Esophagus muscularis mucosa (tissue), 4 donors: Measurements from ENCODE around the gene SUPT20HL2. TPM values are rescaled to one million over a fixed set of nuclear protein-coding genes. Genes with fewer than 3 reads are reported as not detected.
"Not testable (repeated sequence)": the region's sequence is repeated elsewhere in the genome, so short reads cannot be mapped to it uniquely, and the experiment has no call there.

Experiments used
- DNase-seq: peaks from one replicate; pipeline ENCODE4 v3.0.0-alpha.2; 2017; ENCODE audit errors: extremely low spot score
- H3K27ac ChIP-seq, 4 donors: fragments of 200-600 bp; sonication (generic); replicated peaks in 1 of 4; 1 replicate in 3 of 4; 2 replicates in 1 of 4; pipeline ENCODE4 v1.5.1; 2016 to 2019; ENCODE audit warnings: mild to moderate bottlenecking in 1 of 4
- H3K27me3 ChIP-seq, 4 donors: fragments of 200-600 bp; sonication (generic); one replicate each; pipeline versions ENCODE4 v1.5.1 to v1.6.0; 2016 to 2019
- H3K36me3 ChIP-seq, 4 donors: fragments of 200-600 bp; sonication (generic); one replicate each; pipeline ENCODE4 v1.5.1; 2016 to 2019
- H3K4me1 ChIP-seq, 4 donors: fragments of 200-600 bp; sonication (generic); one replicate each; pipeline ENCODE4 v1.5.1; 2016 to 2019
- H3K4me3 ChIP-seq, 4 donors: fragments of 200-600 bp; sonication (generic); 1 replicate in 2 of 4; 2 replicates in 2 of 4; pipeline ENCODE4 v1.5.1; 2016 to 2019; ENCODE audit warnings: mild to moderate bottlenecking in 4 of 4, moderate library complexity in 1 of 4
- H3K9me3 ChIP-seq, 4 donors: fragments of 200-600 bp; sonication (generic); 1 replicate in 3 of 4; 2 replicates in 1 of 4; pipeline ENCODE4 v1.5.1; 2016 to 2019
- EP300 ChIP-seq: sonication (generic); formaldehyde crosslinking; IDR thresholded peaks from one replicate; pipeline ENCODE4 v1.6.1; 2017; ENCODE audit warnings: antibody characterized with exemption
- POLR2A ChIP-seq: fragments of 450-650 bp; IDR thresholded peaks from one replicate; pipeline ENCODE4 v1.6.1; 2017; ENCODE audit warnings: antibody characterized with exemption, moderate library complexity, mild to moderate bottlenecking, low read depth
- POLR2AphosphoS5 ChIP-seq, 2 donors: sonication (generic); formaldehyde crosslinking; IDR thresholded peaks; one replicate each; pipeline ENCODE4 v1.6.1; 2017; ENCODE audit warnings: antibody characterized with exemption in 2 of 2
- WGBS: methylation state at CpG from one replicate; pipeline ENCODE4 v1.1.5; 2018; 5-methylcytosine and 5-hydroxymethylcytosine counted together
- intact Hi-C: fragments of 100-400 bp; cut with DNase I; formaldehyde crosslinking; loops from one replicate; pipeline ENCODE4 v1.15.1; 2023
- total RNA-seq, 4 donors: library from RNA; depleted of rRNA; stranded (reverse); fragments of >200 nt; gene quantifications; one replicate each; pipeline versions ENCODE4 v1.1.0 to v1.2.1, GENCODE V29; 2016
- TF ChIP-seq, protein P1 (sequence below), 3 experiments: fragments of 200-600 bp in 2 of 3; fragments of 450-650 bp in 1 of 3; sonication (generic) in 2 of 3; IDR thresholded peaks; one replicate each; pipeline ENCODE4 v1.5.1; 2017 to 2019; ENCODE audit warnings: antibody characterized with exemption in 3 of 3, mild to moderate bottlenecking in 2 of 3, moderate library complexity in 1 of 3

Gene SUPT20HL2
- under 1 TPM in 1 of 4 donors, not detected in 3; 0.33 TPM for total RNA-seq

DNA sequence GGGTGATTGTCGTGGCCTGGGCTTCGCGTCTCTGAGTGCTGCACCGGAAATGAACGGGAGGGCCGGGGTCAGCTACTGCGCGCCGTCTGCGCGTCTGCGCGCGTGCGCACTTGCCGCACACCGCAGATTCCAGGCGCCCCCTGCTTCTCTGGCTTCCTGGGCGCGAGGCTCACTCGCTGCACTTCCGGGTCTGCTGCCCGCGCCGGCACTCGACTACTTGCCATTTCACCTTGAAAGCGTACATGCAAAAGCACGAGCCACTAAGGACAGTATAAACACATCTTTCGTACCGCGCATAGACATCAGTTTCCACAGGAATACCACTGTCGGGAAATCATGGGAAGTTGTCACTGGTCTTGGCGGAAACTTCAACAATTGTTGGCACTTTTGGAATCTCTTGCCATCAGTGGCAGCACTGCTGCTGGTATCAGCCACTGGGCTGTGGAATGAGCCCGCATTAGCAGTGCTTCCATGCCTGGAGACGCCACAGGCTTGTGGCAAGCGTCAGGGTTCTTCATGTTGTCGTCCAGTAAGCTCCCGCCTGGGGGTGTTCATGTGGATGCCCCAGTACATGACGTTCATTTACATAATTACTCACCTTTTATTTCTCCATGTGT is at the start of gene SUPT20HL2:
Gene SUPT20HL2, minus strand, starts transcription at position 51 of the 617 bp plus-strand sequence. CDS start 754 bp downstream, outside the sequence.
- WGBS = 82% methylated on average over 39 of the region's 39 CpGs
- no peaks in the 10 kb centered on the region for H3K27me3 ChIP-seq

DNA sequence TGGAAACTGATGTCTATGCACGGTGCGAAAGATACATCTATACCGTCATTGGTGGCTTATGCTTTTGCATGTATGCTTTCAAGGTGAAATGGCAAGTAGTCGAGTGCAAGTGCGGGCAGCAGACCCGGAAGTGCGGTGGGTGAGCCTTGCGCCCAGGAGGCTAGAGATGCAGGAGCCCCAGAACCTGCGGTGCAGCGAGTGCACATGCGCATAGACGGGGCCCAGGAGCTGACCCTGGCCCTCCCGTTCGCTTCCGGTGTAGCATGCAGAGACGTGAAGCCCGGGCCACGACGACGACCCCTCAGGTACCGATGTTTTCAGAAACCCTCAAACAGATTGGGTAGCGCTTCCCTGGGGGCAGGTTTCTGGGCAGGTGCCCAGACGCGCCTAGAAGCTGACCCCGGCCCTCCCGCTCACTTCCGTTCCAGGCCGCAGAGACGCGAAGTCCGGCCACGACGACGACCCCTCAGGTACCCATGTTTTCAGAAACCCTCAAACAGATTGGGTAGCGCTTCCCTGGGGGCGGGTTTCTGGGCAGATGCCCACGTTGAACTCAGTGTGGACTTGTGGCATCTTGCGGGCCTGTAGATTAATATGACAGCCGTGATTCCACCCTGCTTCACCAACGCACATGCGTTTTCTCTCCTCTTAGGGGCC is 48.3 kb upstream of the SUPT20HL2 start:
- H3K27ac ChIP-seq, H3K36me3 ChIP-seq, H3K9me3 ChIP-seq, DNase-seq, H3K4me3 ChIP-seq, H3K27me3 ChIP-seq, intact Hi-C loops, H3K4me1 ChIP-seq: not testable (repeated sequence)
- 90% methylated on average over 22 of the region's 41 CpGs for WGBS

More for the DNA sequence above, at the start of gene SUPT20HL2:
- intact Hi-C loops = no loop called here
- Histone ChIP-seq H3K9me3 (no peaks in the 10 kb centered on the region), H3K4me3 (no peak within 1 kb of the TSS), H3K4me1 (peaks cover 0 to 7% (median 0%) of the 10 kb centered on the region in 4 donors), H3K36me3 (no peaks in the 10 kb centered on the region), H3K27ac (no peak within 1 kb of the TSS)
- no peak for TF ChIP-seq POLR2A
- TF ChIP-seq, protein P1, sequence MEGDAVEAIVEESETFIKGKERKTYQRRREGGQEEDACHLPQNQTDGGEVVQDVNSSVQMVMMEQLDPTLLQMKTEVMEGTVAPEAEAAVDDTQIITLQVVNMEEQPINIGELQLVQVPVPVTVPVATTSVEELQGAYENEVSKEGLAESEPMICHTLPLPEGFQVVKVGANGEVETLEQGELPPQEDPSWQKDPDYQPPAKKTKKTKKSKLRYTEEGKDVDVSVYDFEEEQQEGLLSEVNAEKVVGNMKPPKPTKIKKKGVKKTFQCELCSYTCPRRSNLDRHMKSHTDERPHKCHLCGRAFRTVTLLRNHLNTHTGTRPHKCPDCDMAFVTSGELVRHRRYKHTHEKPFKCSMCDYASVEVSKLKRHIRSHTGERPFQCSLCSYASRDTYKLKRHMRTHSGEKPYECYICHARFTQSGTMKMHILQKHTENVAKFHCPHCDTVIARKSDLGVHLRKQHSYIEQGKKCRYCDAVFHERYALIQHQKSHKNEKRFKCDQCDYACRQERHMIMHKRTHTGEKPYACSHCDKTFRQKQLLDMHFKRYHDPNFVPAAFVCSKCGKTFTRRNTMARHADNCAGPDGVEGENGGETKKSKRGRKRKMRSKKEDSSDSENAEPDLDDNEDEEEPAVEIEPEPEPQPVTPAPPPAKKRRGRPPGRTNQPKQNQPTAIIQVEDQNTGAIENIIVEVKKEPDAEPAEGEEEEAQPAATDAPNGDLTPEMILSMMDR (IDR thresholded peaks at IDR 0.05) = no peak
- no peak for TF ChIP-seq EP300
- TF ChIP-seq POLR2AphosphoS5 (IDR thresholded peaks at IDR 0.05) = no peak
- DNase-seq = no peak

DNA sequence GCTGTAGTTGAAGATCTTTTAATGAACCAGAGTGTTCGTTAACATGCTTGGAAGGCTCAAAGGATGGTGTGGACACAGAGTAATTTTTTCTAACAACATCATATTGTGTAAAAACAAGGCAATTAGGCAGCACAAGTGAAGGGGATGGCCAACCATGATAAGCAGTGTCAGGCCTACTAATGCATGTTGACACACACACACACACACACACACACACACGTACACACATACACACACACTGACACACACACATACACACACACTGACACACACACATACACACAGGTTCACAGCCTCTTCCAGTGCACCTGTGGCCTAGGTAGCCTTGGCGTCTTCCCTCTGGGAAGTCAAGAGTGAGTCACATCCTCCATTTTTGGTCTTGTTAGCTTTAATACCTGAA is 46.4 kb upstream of the SUPT20HL2 start, which contains the start of gene SUPT20HL1:
Gene SUPT20HL1, plus strand, starts transcription at position 368 of the 400 bp plus-strand sequence. CDS start 2,122 bp downstream, outside the sequence.
- Histone ChIP-seq H3K9me3 (no peaks in the 10 kb centered on the region), H3K4me3 (no peak within 1 kb of the TSS), H3K4me1 (no peaks in the 10 kb centered on the region), H3K36me3 (no peaks in the 10 kb centered on the region), H3K27me3 (no peaks in the 10 kb centered on the region), H3K27ac (no peak within 1 kb of the TSS)
- intact Hi-C loops = no loop called here
- no peak for TF ChIP-seq EP300
- TF ChIP-seq, protein P1 (IDR thresholded peaks at IDR 0.05) = no peak
- no peak for DNase-seq
- 78% methylated on average over 3 of the region's 3 CpGs for WGBS

DNA sequence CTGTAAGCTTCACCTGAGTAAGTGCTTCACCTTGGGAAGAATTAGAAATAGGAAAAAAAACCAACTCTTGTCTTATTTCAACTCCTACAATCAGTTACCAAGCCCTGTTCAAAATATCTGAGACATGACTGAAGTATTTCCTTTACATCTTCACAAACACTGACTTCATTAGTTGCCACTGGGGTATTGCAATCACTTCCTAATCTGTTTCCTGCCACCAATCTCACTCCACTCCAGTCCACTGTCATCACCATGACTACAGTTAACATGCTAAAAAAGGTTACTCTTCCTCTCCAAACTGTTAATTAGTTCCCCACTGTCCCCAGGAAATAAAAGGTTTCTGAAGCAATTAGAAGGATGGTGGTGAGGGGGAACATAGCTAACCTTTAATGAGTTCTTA is 43.2 kb upstream of the SUPT20HL2 start:
- Histone ChIP-seq H3K36me3 (no peaks in the 10 kb centered on the region), H3K9me3 (no peaks in the 10 kb centered on the region), H3K27ac (no peak overlapping the region), H3K27me3 (no peaks in the 10 kb centered on the region), H3K4me3 (no peak overlapping the region), H3K4me1 (no peaks in the 10 kb centered on the region)
- no peak for TF ChIP-seq POLR2A
- TF ChIP-seq POLR2AphosphoS5 (IDR thresholded peaks at IDR 0.05) = no peak
- TF ChIP-seq EP300 = no peak
- no peak for DNase-seq
- intact Hi-C loops = no loop called here

DNA sequence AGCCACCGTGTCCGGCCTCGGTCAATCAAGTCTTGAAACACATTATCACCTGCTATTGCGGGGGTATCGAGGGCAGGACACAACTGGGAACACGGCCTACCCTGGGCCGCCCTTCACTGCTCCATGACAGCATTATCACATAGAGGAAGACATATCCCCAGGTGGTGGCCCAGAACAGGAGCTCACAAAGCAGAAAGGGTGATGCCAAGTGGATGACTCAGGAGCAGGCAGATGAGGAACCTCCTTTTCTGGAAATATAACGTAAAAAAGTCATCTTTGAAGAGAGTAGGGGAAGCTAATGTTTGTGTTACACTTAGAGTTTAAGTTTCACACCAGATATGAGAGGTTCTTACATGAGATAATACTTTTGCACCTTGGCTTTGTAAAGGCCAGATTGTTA is 41.2 kb upstream of the SUPT20HL2 start:
- Histone ChIP-seq H3K4me1 (no peaks in the 10 kb centered on the region), H3K9me3 (no peaks in the 10 kb centered on the region), H3K4me3 (no peak overlapping the region), H3K36me3 (no peaks in the 10 kb centered on the region), H3K27me3 (no peaks in the 10 kb centered on the region), H3K27ac (no peak overlapping the region)
- intact Hi-C loops = no loop called here
- 86% methylated on average over 8 of the region's 8 CpGs for WGBS
- TF ChIP-seq, protein P1 (IDR thresholded peaks at IDR 0.05) = no peak
- TF ChIP-seq POLR2AphosphoS5 (IDR thresholded peaks at IDR 0.05) = no peak
- TF ChIP-seq POLR2A = no peak
- TF ChIP-seq EP300 = no peak
- DNase-seq = no peak
